Non-pigmented ciliary epithelial cell (primary cell): Measurements from ENCODE around the gene SETD1A.
A peak's percentile ranks its signal among the peaks of the same experiment; 100 is the strongest.

Experiments used
- DNase-seq: peaks from one replicate; pipeline ENCODE4 v3.0.0-alpha.2; 2010; ENCODE audit warnings: low read depth

The SETD1A gene

DNA sequence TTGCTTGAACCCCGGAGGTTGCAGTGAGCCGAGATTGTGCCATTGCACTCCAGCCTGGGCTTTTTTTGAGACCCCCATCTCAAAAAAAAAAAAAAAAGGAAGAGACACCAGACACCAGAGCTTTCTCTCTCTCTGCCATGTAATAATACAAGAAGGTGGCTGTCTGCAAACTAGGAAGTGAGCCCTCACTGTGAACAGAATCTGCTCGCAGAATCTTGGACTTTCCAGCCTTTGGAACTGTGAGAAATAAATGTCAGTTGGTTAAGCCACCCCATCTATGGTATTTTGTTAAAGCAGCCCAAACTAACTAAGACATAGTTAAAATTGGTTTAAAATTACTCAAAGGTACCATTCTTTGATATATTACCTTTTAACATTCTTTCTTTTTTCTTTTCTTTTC is 63.0 kb downstream of the SETD1A start:
- no peak for DNase-seq

GRCh38 chr16:31022544-31023251 is 65.1 kb downstream of the SETD1A start:
- no peak for DNase-seq

DNA sequence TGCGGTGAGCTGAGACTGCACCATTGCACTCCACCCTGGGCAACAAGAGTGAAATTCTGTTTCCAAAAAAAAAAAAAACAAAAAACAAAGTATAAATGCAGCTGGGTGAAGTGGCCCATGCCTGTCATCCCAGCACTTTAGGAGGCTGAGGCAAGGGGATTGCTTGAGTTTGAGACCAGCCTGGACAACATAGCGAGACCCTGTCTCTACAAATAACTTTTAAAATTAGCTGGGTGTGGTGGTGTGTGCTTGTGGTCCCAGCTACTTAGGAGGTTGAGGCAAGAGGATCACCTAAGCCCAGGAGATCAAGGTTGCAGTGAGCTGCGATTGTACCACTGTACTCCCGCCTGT is 65.7 kb downstream of the SETD1A start:
- DNase-seq = no peak

DNA sequence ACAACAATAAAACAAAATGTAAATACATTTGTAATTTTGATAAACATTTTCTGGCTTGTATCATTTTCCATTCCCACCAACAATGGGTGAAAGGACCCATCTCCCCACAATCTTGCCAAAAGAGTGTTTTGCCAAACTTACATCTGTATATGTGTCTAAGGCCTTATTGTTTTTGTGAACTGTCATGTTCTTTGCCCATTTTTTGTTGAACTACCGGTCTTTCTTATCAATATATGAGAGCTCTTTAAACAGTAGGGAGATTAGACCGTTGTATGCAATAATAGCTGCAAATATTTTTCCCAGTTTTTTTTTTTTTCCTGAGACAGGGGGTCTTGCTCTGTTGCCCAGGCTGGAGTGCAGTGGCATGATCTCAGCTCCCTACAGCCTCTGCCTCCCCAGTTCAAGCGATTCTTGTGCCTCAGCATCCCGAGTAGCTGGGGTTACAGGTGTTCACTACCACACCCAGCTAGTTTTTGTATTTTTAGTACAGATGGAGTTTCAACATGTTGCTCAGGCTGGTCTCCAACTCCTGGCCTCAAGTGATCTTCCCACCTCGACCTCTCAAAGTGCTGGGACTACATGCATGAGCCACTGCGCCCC is 66.2 kb downstream of the SETD1A start:
- no peak for DNase-seq

DNA sequence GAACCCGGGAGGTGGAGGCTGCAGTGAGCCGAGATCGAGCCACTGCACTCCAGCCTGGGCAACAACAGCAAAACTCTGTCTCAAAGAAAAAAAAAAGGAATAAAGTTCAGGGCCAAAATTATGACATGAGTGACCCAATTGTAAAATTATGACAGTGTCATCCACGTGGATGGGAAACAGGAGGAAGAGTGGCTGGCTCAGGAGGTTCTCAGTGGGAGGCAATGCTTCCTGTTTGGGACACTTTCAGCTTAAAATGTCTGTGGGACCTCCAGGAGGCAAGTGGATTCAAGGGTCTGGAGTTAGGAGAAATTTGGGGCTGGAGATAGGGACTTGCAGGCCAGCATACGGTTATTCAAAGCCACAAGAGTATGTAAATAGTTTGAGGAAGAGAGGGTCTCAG is 67.8 kb downstream of the SETD1A start:
- no peak for DNase-seq

DNA sequence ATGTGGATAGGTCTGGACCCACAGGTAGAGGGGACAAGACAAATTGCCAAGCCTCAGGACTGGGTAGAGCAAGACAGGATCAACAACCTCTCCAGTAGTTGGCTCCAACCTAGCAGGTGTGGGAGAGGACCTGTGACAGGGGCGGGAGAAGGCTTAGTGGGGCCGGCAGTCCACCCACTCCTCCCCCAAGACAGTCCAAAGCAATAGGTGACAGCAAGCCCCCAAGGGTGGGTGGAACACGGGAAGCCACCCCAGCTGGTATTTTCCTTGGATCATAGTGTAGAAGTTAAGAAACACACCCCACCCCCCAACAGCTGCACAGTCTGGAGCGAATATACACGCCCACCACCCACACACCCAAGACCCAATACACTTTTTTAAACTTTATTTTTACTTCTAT is 71.7 kb downstream of the SETD1A start:
- no peak for DNase-seq

- DNase-seq = no peak
Measured at GRCh38 chr16:31031276-31031675, 73.7 kb downstream of the SETD1A start.

DNA sequence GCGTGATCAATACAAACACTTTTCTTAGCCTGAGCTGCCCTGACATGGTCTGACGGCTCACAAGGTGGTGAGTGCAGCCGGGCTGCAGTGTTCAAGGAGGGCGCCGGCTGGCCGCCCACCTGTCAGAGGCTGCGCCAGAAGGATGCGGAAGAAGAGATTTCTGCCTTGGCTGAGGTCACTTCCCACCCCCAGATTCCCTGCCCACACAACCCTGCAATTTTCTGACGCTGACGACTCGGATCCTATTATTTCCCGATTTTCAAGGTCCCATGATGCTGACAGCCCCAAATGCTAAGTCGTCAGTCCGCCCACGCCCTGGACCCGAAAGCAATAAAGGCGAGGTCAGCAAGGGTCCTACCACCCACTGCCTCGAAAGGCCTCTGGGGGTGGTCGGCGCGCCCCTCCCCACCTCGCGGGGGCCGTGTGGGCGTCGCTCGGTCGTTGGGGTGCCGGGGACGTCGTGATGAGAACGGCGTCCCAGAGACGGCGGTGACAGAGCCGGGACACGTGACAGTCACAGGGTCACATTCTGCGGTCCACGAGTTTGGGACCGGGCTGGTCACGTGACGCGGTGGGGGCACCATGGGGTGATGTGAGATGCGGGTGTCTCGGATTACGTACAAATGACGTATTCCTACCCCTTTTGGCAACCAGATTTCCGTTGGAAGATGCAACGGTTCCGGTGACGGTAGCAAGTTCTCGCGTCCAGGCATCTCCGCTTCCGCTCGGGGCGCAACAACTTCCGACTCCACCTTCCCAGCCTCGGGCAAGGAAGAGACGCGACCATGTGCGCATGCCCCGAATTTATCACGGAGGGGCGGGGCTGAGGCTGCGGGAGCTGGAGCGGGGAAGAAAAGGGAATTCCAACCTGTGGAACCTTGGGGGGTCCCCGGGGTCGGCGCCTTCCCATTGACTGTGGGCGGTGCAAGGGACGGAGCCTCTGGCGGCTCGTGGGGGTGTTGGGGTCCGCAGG is 75.5 kb downstream of the SETD1A start, which contains the start of gene STX4:
TSS of gene STX4 (plus strand) at position 823 of the 973 bp plus-strand sequence. CDS start 248 bp downstream, outside the sequence.
- DNase-seq = peak; percentile 92

- peak; percentile 15 for DNase-seq
Measured at GRCh38 chr16:31033709-31034492, 76.3 kb downstream of the SETD1A start.
